CD8-positive, alpha-beta memory T cell (primary cell): Measurements from ENCODE around the gene COG6. TPM values are rescaled to one million over a fixed set of nuclear protein-coding genes. Genes with fewer than 3 reads are reported as not detected.
A peak's percentile ranks its signal among the peaks of the same experiment; 100 is the strongest.

Experiments
- CTCF ChIA-PET: fragments of 350-600 bp; sonication (Branson Sonifier 250); formaldehyde crosslinking; loops from one replicate; lab custom pipeline; 2021; ENCODE audit warnings: antibody characterized with exemption; lab: Charles Lee
- POLR2A ChIA-PET: fragments of 350-600 bp; sonication (Branson Sonifier 250); formaldehyde crosslinking; loops from one replicate; lab custom pipeline; 2021; ENCODE audit warnings: antibody characterized with exemption; lab: Charles Lee
- DNase-seq, 5 donors: peaks; one replicate each; pipeline versions ENCODE4 v3.0.0 to v3.0.0-alpha.2; 2020 to 2022; ENCODE audit warnings: mixed read lengths in 1 of 5
- H3K27ac ChIP-seq: one replicate; pipeline ENCODE4 v1.7.0; 2013; ENCODE audit warnings: low read depth, mild to moderate bottlenecking, low read length, moderate library complexity
- H3K27me3 ChIP-seq: 2 replicates; pipeline ENCODE4 v1.7.0; 2013; ENCODE audit warnings: low read length, mild to moderate bottlenecking; ENCODE audit not compliant: insufficient read depth, poor library complexity, severe bottlenecking
- H3K36me3 ChIP-seq: 2 replicates; pipeline ENCODE4 v1.7.0; 2013; ENCODE audit warnings: mild to moderate bottlenecking, low read length, moderate library complexity; ENCODE audit not compliant: insufficient read depth
- H3K4me1 ChIP-seq: 2 replicates; pipeline ENCODE4 v1.7.0; 2013; ENCODE audit warnings: mild to moderate bottlenecking, low read length, moderate library complexity; ENCODE audit not compliant: insufficient read depth
- H3K4me3 ChIP-seq: 2 replicates; pipeline ENCODE4 v1.7.0; 2013; ENCODE audit warnings: mild to moderate bottlenecking, low read length
- H3K9me3 ChIP-seq: 2 replicates; pipeline ENCODE4 v1.7.0; 2013; ENCODE audit warnings: mild to moderate bottlenecking, low read length
- H3K27ac Mint-ChIP-seq, 8 donors: one replicate each; pipeline ENCODE4 v1.8.0; 2020 to 2021; ENCODE audit warnings: mixed read lengths in 8 of 8, mild to moderate bottlenecking in 6 of 8, inconsistent platforms in 3 of 8, moderate library complexity in 3 of 8
- H3K27me3 Mint-ChIP-seq, 2 donors: one replicate each; pipeline ENCODE4 v1.8.0; 2020 to 2021; ENCODE audit warnings: mixed read lengths in 2 of 2, mild to moderate bottlenecking in 1 of 2, moderate library complexity in 1 of 2
- H3K36me3 Mint-ChIP-seq, 3 donors: one replicate each; pipeline ENCODE4 v1.8.0; 2020 to 2021; ENCODE audit warnings: mixed read lengths in 3 of 3, inconsistent platforms in 1 of 3, mild to moderate bottlenecking in 1 of 3
- H3K4me1 Mint-ChIP-seq, 3 donors: one replicate each; pipeline ENCODE4 v1.8.0; 2020 to 2021; ENCODE audit warnings: mixed read lengths in 3 of 3, inconsistent platforms in 1 of 3, mild to moderate bottlenecking in 1 of 3
- H3K4me3 Mint-ChIP-seq, 7 donors: one replicate each; pipeline ENCODE4 v1.8.0; 2020 to 2021; ENCODE audit warnings: mixed read lengths in 7 of 7, mild to moderate bottlenecking in 6 of 7, moderate library complexity in 4 of 7, inconsistent platforms in 2 of 7
- H3K9me3 Mint-ChIP-seq, 5 donors: one replicate each; pipeline ENCODE4 v1.8.0; 2020 to 2022; ENCODE audit warnings: mixed read lengths in 5 of 5, mild to moderate bottlenecking in 3 of 5, moderate library complexity in 2 of 5, inconsistent platforms in 1 of 5
- polyA plus RNA-seq: library from polyadenylated mRNA; unstranded; fragments of 300-500 nt; fragmentation: Illumina TruSeq; gene quantifications from one replicate; pipeline ENCODE4 v1.2.3, GENCODE V29; 2021
- total RNA-seq, 2 experiments: library from RNA; stranded (reverse); gene quantifications; one replicate each; pipeline ENCODE4 v1.2.3, GENCODE V29; 2021

Gene COG6
- total and polyA plus RNA-seq, 3 experiments from 2014 or later: 12.1 to 32.1 (median 25.0) TPM

- DNase-seq: no peak
- Histone ChIP-seq H3K9me3 (no peaks in the 10 kb centered on the region), H3K4me3 (no peak overlapping the region), H3K36me3 (no peaks in the 10 kb centered on the region), H3K27ac (no peak overlapping the region), H3K4me1 (no peaks in the 10 kb centered on the region), H3K27me3 (no peaks in the 10 kb centered on the region)
- Mint-ChIP-seq H3K27ac (no peak overlapping the region), H3K4me3 (no peak overlapping the region), H3K9me3 (peaks cover 4 to 22% (median 8%) of the 10 kb centered on the region in 5 donors), H3K4me1 (no peaks in the 10 kb centered on the region), H3K27me3 (no peaks in the 10 kb centered on the region), H3K36me3 (peaks cover 20 to 55% (median 47%) of the 10 kb centered on the region in 3 donors)
- POLR2A ChIA-PET: interaction anchor here (0.6 kb wide), 1 partner anchor 1067 kb away, joined by 3 read pairs; no protein-coding TSS in a partner anchor
- CTCF ChIA-PET: interaction anchor here (1.6 kb wide), 1 partner anchor 49 kb away, joined by 3 read pairs; no protein-coding TSS in a partner anchor
Observed at GRCh38 chr13:39712626-39713025, 57.2 kb downstream of the COG6 start.

- H3K4me3 ChIP-seq: no peak overlapping the region
- no peaks in the 10 kb centered on the region for H3K9me3 ChIP-seq
- no peak overlapping the region for H3K27ac ChIP-seq
- peaks cover 36 to 72% (median 38%) of the 10 kb centered on the region in 3 donors for H3K36me3 Mint-ChIP-seq
- no peaks in the 10 kb centered on the region for H3K27me3 ChIP-seq
- H3K27me3 Mint-ChIP-seq: no peaks in the 10 kb centered on the region
- DNase-seq: no peak
- H3K4me1 ChIP-seq: no peaks in the 10 kb centered on the region
- H3K36me3 ChIP-seq: no peaks in the 10 kb centered on the region
- no peak overlapping the region for H3K4me3 Mint-ChIP-seq
- CTCF ChIA-PET: no interaction called here
- POLR2A ChIA-PET: no interaction called here
- H3K4me1 Mint-ChIP-seq: no peaks in the 10 kb centered on the region
- no peaks in the 10 kb centered on the region for H3K9me3 Mint-ChIP-seq
- H3K27ac Mint-ChIP-seq: no peak overlapping the region
Observed at GRCh38 chr13:39729156-39729555, 73.7 kb downstream of the COG6 start.

DNA sequence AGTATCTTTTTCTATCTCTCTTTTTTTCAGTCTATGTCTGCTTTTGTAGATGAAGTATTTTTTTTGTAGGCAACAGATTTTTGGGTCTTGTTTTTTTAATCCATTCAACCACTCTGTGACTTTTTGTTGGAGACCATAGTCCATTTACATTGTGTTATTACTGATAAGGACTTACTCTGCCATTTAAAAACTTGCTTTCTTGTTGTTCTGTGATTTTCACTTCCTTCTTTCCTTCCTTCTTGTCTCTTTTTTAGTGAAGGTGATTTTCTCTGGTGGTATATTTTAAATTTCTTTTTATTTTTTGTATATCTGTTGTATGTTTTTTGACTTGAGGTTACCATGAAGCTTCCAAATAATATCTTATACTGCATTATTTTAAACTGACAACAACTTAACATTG is 79.5 kb downstream of the COG6 start:
- Mint-ChIP-seq H3K27me3 (no peaks in the 10 kb centered on the region), H3K9me3 (peaks cover 0 to 3% (median 0%) of the 10 kb centered on the region in 5 donors), H3K27ac (peak overlapping the region in 1 of 8 donors; percentile 5), H3K4me1 (no peaks in the 10 kb centered on the region), H3K4me3 (no peak overlapping the region), H3K36me3 (peaks cover 37 to 70% (median 66%) of the 10 kb centered on the region in 3 donors)
- DNase-seq: no peak
- Histone ChIP-seq H3K4me1 (no peaks in the 10 kb centered on the region), H3K4me3 (no peak overlapping the region), H3K36me3 (no peaks in the 10 kb centered on the region), H3K27ac (no peak overlapping the region), H3K9me3 (no peaks in the 10 kb centered on the region), H3K27me3 (no peaks in the 10 kb centered on the region)
- POLR2A ChIA-PET: no interaction called here
- CTCF ChIA-PET: no interaction called here

- no peaks in the 10 kb centered on the region for H3K9me3 ChIP-seq
- peaks cover 0 to 10% (median 2%) of the 10 kb centered on the region in 5 donors for H3K9me3 Mint-ChIP-seq
- DNase-seq: no peak
- H3K27ac Mint-ChIP-seq: no peak overlapping the region
- POLR2A ChIA-PET: no interaction called here
- no peak overlapping the region for H3K4me3 ChIP-seq
- H3K36me3 Mint-ChIP-seq: peaks cover 36 to 86% (median 66%) of the 10 kb centered on the region in 3 donors
- no peaks in the 10 kb centered on the region for H3K27me3 Mint-ChIP-seq
- H3K4me1 ChIP-seq: no peaks in the 10 kb centered on the region
- CTCF ChIA-PET: no interaction called here
- no peaks in the 10 kb centered on the region for H3K27me3 ChIP-seq
- H3K4me3 Mint-ChIP-seq: no peak overlapping the region
- no peak overlapping the region for H3K27ac ChIP-seq
- H3K36me3 ChIP-seq: no peaks in the 10 kb centered on the region
- H3K4me1 Mint-ChIP-seq: no peaks in the 10 kb centered on the region
Observed at GRCh38 chr13:39737047-39737446, 81.6 kb downstream of the COG6 start.

- Histone ChIP-seq H3K4me1 (no peaks in the 10 kb centered on the region), H3K36me3 (no peaks in the 10 kb centered on the region), H3K27ac (no peak overlapping the region), H3K9me3 (no peaks in the 10 kb centered on the region), H3K27me3 (no peaks in the 10 kb centered on the region), H3K4me3 (no peak overlapping the region)
- no peaks in the 10 kb centered on the region for H3K27me3 Mint-ChIP-seq
- H3K4me1 Mint-ChIP-seq: no peaks in the 10 kb centered on the region
- H3K9me3 Mint-ChIP-seq: peaks cover 0 to 31% (median 21%) of the 10 kb centered on the region in 5 donors
- ChIA-PET CTCF (no interaction called here), POLR2A (no interaction called here)
- H3K27ac Mint-ChIP-seq: no peak overlapping the region
- H3K36me3 Mint-ChIP-seq: peaks cover 19 to 66% (median 36%) of the 10 kb centered on the region in 3 donors
- H3K4me3 Mint-ChIP-seq: no peak overlapping the region
- no peak for DNase-seq
Observed at GRCh38 chr13:39740761-39741160, 85.3 kb downstream of the COG6 start.

- no peak overlapping the region for H3K4me3 Mint-ChIP-seq
- no peak overlapping the region for H3K27ac Mint-ChIP-seq
- H3K9me3 Mint-ChIP-seq: peaks cover 0 to 12% (median 12%) of the 10 kb centered on the region in 5 donors
- Histone ChIP-seq H3K9me3 (no peaks in the 10 kb centered on the region), H3K4me3 (no peak overlapping the region), H3K27me3 (no peaks in the 10 kb centered on the region), H3K36me3 (no peaks in the 10 kb centered on the region), H3K27ac (no peak overlapping the region), H3K4me1 (no peaks in the 10 kb centered on the region)
- no peaks in the 10 kb centered on the region for H3K27me3 Mint-ChIP-seq
- H3K36me3 Mint-ChIP-seq: peaks cover 12 to 38% (median 29%) of the 10 kb centered on the region in 3 donors
- ChIA-PET POLR2A (no interaction called here), CTCF (no interaction called here)
- H3K4me1 Mint-ChIP-seq: no peaks in the 10 kb centered on the region
- DNase-seq: no peak
Observed at GRCh38 chr13:39748961-39749360, 93.5 kb downstream of the COG6 start.

DNA sequence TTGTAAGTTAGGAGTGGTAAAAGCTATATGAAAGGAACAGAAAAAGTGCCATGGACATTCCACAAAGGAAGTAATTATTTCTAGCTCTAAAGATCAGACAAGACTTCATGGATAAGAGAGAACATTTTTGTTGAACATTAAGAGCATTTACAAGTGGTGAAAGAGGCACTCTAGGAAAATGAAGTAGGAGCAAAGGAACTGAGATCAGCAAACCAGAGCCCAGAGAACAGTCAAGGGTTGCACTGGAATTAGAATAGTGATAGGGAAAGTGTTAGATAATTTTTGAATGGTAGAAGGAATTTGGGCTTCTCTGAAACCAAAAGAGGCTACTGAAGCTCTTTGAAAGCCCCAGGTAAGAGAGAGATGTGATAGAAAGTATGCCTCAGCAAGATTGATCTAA is 94.1 kb downstream of the COG6 start:
- Mint-ChIP-seq H3K36me3 (peaks cover 13 to 40% (median 31%) of the 10 kb centered on the region in 3 donors), H3K9me3 (peaks cover 0 to 7% (median 6%) of the 10 kb centered on the region in 5 donors), H3K4me3 (no peak overlapping the region), H3K4me1 (no peaks in the 10 kb centered on the region), H3K27ac (no peak overlapping the region), H3K27me3 (no peaks in the 10 kb centered on the region)
- H3K4me3 ChIP-seq: no peak overlapping the region
- no peaks in the 10 kb centered on the region for H3K27me3 ChIP-seq
- H3K9me3 ChIP-seq: no peaks in the 10 kb centered on the region
- ChIA-PET POLR2A (no interaction called here), CTCF (no interaction called here)
- H3K36me3 ChIP-seq: no peaks in the 10 kb centered on the region
- no peak for DNase-seq
- no peaks in the 10 kb centered on the region for H3K4me1 ChIP-seq
- H3K27ac ChIP-seq: no peak overlapping the region

GRCh38 chr13:39751805-39752204 is 96.3 kb downstream of the COG6 start:
- DNase-seq: no peak
- H3K27ac Mint-ChIP-seq: no peak overlapping the region
- H3K9me3 Mint-ChIP-seq: peaks cover 0 to 7% (median 3%) of the 10 kb centered on the region in 5 donors
- no peak overlapping the region for H3K4me3 ChIP-seq
- peaks cover 19 to 60% (median 42%) of the 10 kb centered on the region in 3 donors for H3K36me3 Mint-ChIP-seq
- CTCF ChIA-PET: no interaction called here
- no peaks in the 10 kb centered on the region for H3K4me1 ChIP-seq
- H3K27me3 Mint-ChIP-seq: no peaks in the 10 kb centered on the region
- no peaks in the 10 kb centered on the region for H3K4me1 Mint-ChIP-seq
- no peak overlapping the region for H3K4me3 Mint-ChIP-seq
- no peaks in the 10 kb centered on the region for H3K27me3 ChIP-seq
- no peaks in the 10 kb centered on the region for H3K36me3 ChIP-seq
- H3K27ac ChIP-seq: no peak overlapping the region
- POLR2A ChIA-PET: no interaction called here
- H3K9me3 ChIP-seq: no peaks in the 10 kb centered on the region
